ENCODE results near the gene MAP6. TPM values are rescaled to one million over a fixed set of nuclear protein-coding genes. Genes with fewer than 3 reads are reported as not detected.

The MAP6 gene
- total and polyA plus RNA-seq, 9 of the 15 experiments (the other 6 are each of a cell fraction or from before 2014, with no cell fraction given) = not detected

DNA sequence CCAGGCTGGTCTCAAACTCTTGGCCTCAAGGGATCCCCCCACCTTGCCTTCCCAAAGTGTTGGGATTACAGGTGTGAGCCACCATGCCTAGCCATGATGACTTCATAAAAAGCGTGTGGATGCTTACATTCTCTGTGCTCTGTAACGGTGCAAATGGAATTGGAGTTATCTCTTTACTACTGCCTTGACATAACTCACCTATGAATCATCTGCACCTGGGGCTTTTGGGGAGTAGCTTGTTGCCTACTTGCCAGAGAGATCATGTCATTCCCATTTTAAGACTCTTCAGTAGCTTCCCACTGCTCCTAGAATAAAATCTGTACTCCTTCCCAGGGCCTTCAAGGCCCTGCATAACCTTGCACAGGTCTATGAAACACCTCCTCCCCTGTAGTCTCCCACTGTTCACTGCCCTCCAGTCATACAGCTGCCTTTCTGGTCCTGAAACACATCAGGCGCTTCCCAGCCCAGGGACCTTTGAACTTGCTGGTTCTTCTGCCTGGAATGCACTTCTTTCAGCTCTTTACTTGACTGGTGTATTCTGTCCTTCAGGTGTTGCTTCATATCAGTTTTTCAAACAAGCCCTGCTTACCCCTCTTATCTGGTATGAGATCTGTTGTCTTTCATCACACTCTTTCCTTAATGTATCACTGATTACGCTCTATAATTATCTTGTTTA is 29.2 kb upstream of the MAP6 start:
- FAIRE-seq = no peak

GRCh38 chr11:75691804-75692203 is 23.0 kb upstream of the MAP6 start:
- ATAC-seq = no peak
- FAIRE-seq = no peak
- 43% methylated on average over 4 of the region's 4 CpGs for WGBS (ENCODE audit: insufficient coverage, low coverage, missing lambda C conversion rate)
- BruUV-seq (replicated peaks) = no TSS peak
- intact Hi-C loops (cut with micrococcal nuclease) (no loop called here), in situ Hi-C loops (cut with MboI) (no loop called here)
- Histone ChIP-seq H3K4me2 (ENCODE audit: insufficient read depth, low read length) (no peak overlapping the region), H3K36me3 (ENCODE audit: control insufficient read depth, insufficient read depth, low read length) (no peaks in the 10 kb centered on the region), H3K27ac (ENCODE audit: extremely low read depth, low read depth, low read length) (no peak overlapping the region), H3K79me2 (ENCODE audit: control insufficient read depth, insufficient read depth, low read length) (no peaks in the 10 kb centered on the region), H4K20me1 (replicated peaks; ENCODE audit: control insufficient read depth, insufficient read depth, low read length) (no peaks in the 10 kb centered on the region), H3K9me3 (replicated peaks; ENCODE audit: control insufficient read depth, insufficient read depth, low read depth, low read length) (no peaks in the 10 kb centered on the region), H3K4me3 (no peak overlapping the region), H3K4me1 (replicated peaks in 1 of 2; ENCODE audit: control insufficient read depth in 2 of 2, insufficient read depth in 2 of 2, low read length in 2 of 2) (peaks cover 0 to 17% of the 10 kb centered on the region in 2 experiments; a peak in 3 of 5 replicates), H3K27me3 (ENCODE audit: control insufficient read depth in 2 of 2, insufficient read depth in 2 of 2, low read length in 2 of 2) (peaks cover 0 to 8% of the 10 kb centered on the region in 2 experiments; a peak in 2 of 5 replicates), H3K9me1 (ENCODE audit: control insufficient read depth, insufficient read depth, low read length) (no peaks in the 10 kb centered on the region), H3K9ac (ENCODE audit: insufficient read depth in 1 of 2, low read depth in 2 of 2, low read length in 2 of 2) (no peak overlapping the region), H2AFZ (ENCODE audit: low read depth, low read length) (no peak overlapping the region)
- no peak for DNase-seq (ENCODE audit: extremely low read depth in 1 of 4, low spot score in 3 of 4)
- POLR2A ChIA-PET = no interaction called here
- CTCF ChIA-PET (ENCODE audit: low intra/inter-chr PET ratio) = no interaction called here
- TF ChIP-seq MTF1 (CRISPR knock-in tag; IDR thresholded peaks at IDR 0.05; ENCODE audit: borderline replicate concordance) (no peak), FOSL1 (tag; conservative IDR thresholded peaks at IDR 0.05) (0 out of 2 replicates have a peak, but pooled peaks have one; percentile 14), ATF3 (IDR thresholded peaks at IDR 0.05) (0 out of 2 replicates have a peak, but pooled peaks have one; percentile 25), ATF3 (CRISPR knock-in tag; conservative IDR thresholded peaks at IDR 0.05) (no peak), EP400 (IDR thresholded peaks at IDR 0.05) (no peak), ZNF197 (CRISPR knock-in tag; IDR thresholded peaks at IDR 0.05; ENCODE audit: low read depth) (no peak)
- TF ChIP-seq, protein P1, sequence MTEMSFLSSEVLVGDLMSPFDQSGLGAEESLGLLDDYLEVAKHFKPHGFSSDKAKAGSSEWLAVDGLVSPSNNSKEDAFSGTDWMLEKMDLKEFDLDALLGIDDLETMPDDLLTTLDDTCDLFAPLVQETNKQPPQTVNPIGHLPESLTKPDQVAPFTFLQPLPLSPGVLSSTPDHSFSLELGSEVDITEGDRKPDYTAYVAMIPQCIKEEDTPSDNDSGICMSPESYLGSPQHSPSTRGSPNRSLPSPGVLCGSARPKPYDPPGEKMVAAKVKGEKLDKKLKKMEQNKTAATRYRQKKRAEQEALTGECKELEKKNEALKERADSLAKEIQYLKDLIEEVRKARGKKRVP (CRISPR knock-in tag; IDR thresholded peaks at IDR 0.05) = no peak

More for the DNA sequence above, 29.2 kb upstream of the MAP6 start:
- POLR2A ChIA-PET = no interaction called here
- Histone ChIP-seq H3K9me3 (replicated peaks; ENCODE audit: control insufficient read depth, insufficient read depth, low read depth, low read length) (no peaks in the 10 kb centered on the region), H3K27ac (ENCODE audit: extremely low read depth, low read depth, low read length) (no peak overlapping the region), H3K9ac (ENCODE audit: insufficient read depth in 1 of 2, low read depth in 2 of 2, low read length in 2 of 2) (no peak overlapping the region), H3K4me3 (no peak overlapping the region), H3K36me3 (ENCODE audit: control insufficient read depth, insufficient read depth, low read length) (no peaks in the 10 kb centered on the region), H3K4me1 (replicated peaks in 1 of 2; ENCODE audit: control insufficient read depth in 2 of 2, insufficient read depth in 2 of 2, low read length in 2 of 2) (no peaks in the 10 kb centered on the region; a peak in 1 of 5 replicates), H3K27me3 (ENCODE audit: control insufficient read depth in 2 of 2, insufficient read depth in 2 of 2, low read length in 2 of 2) (peaks cover 0 to 9% of the 10 kb centered on the region in 2 experiments; a peak in 2 of 5 replicates), H3K79me2 (ENCODE audit: control insufficient read depth, insufficient read depth, low read length) (no peaks in the 10 kb centered on the region), H2AFZ (ENCODE audit: low read depth, low read length) (no peak overlapping the region), H3K4me2 (ENCODE audit: insufficient read depth, low read length) (no peak overlapping the region), H4K20me1 (replicated peaks; ENCODE audit: control insufficient read depth, insufficient read depth, low read length) (no peaks in the 10 kb centered on the region), H3K9me1 (ENCODE audit: control insufficient read depth, insufficient read depth, low read length) (no peaks in the 10 kb centered on the region)
- WGBS (ENCODE audit: insufficient coverage, low coverage, missing lambda C conversion rate) = 0% methylated on average over 4 of the region's 4 CpGs
- ATAC-seq (no peak), DNase-seq (ENCODE audit: extremely low read depth in 1 of 4, low spot score in 3 of 4) (peak in 1 of 4 experiments; percentile 1)
- in situ Hi-C loops (cut with MboI) = no loop called here
- BruUV-seq (replicated peaks) = no TSS peak
- TF ChIP-seq CEBPG (CRISPR knock-in tag; IDR thresholded peaks at IDR 0.05) (no peak), CEBPG (tag; conservative IDR thresholded peaks at IDR 0.05 in 1 of 2, IDR thresholded peaks at IDR 0.05 in 1 of 2) (0 out of 4 replicates have a peak, but pooled peaks of 1 of the 2 experiments have one; percentile 28), TEAD1 (CRISPR knock-in tag; IDR thresholded peaks at IDR 0.05) (no peak)
- intact Hi-C loops (cut with micrococcal nuclease) = no loop called here
- CTCF ChIA-PET (ENCODE audit: low intra/inter-chr PET ratio) = interaction anchor here (0.7 kb wide), 1 partner anchor 451 kb away, joined by 3 read pairs; no protein-coding TSS in a partner anchor

Data from K562 (cell line).